CD4-positive, alpha-beta T cell treated with Interleukin-17A for 1 hour (primary cell): Measurements from ENCODE around the gene DNAJA3.

Experiments
- DNase-seq: peaks from one replicate; pipeline ENCODE4 v3.0.0-alpha.2; 2020

Gene DNAJA3

DNA sequence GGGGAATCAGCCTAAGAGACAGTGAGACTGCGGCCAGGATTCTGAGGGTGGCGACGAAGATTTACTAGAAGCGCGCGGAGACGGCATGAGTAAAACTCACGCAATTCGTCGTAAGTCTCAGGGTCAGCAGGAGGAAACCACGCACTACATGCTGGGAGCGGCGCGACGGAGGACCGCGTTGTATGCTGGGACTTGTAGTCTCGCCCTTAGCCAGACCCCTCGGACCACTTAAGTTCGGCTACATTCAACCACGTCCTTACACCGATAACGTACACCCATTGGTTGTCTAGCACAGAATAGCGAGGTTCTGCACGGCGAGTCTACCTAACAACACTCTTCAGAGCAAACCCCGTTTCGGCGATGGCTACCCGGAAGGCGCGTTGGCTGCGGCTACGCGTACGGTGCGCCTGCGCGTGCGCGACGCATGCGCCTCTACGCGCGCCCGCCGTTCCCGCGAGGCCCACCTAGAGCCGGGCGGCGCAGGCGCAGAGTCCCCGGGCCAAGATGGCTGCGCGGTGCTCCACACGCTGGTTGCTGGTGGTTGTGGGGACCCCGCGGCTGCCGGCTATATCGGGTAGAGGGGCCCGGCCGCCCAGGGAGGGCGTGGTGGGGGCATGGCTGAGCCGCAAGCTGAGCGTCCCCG, at the start of gene DNAJA3:
DNAJA3 (plus strand) TSS at position 491 of the 643 bp plus-strand sequence; CDS start at position 505, 14 bp downstream.
- peak; percentile 92 for DNase-seq

DNA sequence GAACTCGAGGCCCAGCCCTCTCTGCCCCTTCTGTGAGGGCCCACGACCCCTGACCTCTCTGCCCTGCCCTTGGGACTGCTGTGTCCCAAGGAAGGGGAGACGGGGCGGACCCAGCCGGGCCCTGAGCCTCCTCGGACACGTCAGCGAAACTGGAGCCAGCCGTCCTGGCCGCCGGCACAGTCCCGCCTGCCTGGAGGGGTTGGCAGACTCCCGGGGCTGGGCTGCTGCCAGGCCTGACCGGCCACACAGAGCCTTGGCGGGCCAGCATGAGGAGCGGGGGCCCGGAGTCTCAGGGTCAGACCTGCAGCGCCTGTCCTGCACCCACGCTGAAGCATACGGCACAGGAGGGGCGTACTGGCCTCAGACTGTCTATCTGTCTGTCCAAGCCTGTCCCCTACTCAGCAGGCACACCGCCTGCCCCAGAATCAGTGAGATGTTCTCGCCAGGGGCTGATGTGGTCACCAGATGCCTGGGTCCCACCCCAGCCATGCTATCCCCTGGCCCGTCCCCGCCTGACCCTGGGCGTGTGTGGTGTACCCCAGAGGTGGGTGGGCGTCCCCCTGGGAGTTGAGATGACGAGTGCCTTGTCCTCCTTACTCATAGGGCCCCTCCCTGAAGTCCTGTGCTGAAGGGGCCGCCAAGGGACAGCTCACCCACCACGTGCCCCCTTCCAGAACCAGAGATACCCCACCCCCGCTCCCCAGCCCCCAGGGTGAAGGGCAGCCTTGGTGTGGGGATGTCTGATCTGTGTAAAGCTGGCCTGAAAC, 49.4 kb upstream of the DNAJA3 start:
- no peak for DNase-seq

DNA sequence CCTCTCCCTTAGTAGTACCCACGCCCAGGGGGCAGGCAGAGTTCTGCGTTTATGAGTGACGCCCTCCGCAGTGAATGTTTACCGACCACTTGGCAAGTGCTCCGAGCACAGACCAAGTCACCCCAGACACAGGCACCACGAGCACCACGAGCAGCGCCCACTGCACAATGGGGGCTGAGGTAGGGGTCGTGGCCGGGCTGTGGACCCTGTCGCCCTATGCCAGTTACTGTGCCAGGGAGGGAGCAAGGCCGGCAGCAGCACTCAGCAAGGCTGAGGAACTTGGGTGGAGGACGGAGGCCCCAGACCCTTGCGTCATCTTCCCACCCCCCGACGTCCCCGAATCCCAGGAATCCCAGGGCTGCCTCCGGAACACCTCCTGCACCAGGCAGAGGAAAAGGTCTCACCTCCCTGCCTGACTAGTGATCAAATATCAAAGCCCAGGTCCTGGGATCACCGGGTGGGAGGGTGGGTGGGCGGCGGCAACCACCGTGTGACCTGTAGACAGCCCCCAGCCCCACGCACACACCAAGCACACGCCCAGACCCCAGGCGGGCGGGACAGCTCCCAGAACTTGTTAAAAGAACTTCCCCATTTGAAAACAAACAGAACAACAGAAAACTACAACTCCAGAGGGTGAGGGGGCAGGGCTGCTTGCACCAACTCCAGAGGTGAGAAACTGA, 48.6 kb upstream of the DNAJA3 start:
- DNase-seq, result no peak

DNA sequence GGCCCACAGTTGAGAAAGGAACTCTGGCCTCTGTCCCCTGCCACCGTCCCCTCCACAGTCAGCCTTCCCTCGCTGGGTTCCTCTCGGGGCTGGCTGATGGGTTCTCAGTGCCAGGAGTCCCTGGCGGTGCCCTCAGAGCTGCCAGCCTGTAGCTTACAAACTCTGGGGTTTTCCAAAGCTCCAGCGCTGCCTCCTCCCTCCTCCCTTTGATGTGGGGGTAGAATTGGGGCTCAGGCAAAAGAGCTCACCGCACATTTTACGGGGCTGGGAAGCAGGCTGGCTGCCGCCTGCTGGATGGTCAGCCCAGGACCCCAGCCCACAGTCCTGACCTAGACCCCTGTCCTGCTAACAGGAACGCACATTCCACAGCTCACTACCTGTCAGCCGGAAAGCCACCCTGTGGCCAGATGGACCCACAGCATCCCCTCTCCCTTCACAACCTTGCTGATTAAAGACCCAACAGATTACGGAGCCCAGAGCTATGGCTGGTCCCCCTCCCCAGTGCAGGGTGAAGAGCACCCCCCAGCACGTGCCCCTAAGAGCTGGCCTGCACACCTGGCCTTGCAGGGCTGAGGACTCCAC, 48.0 kb upstream of the DNAJA3 start:
- DNase-seq, result no peak

DNA sequence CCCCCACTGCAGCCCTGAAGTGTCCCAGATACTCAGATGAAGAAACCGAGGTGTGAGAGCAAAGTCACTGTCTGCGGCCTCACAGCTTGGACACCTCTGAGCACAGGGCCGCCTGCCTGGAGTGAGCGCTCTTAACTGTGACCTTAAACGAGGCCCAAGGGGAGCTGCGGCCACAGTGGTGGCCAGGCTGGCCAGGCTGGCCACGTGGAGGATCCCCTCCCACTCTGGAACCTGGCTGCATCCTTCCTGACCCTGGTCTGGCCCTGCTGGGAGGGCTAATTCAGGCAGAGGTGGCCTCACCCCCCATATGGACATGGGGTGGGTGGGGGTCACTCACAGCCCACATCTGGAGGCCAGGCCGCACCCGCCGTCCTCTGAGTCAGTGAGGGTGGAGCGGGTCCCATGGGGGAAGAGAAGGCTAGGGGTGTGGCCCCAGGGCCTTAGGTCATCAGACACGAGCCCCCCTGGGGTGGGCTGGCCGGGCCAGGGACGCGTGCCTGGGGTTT, 47.5 kb upstream of the DNAJA3 start:
- DNase-seq, result no peak

DNA sequence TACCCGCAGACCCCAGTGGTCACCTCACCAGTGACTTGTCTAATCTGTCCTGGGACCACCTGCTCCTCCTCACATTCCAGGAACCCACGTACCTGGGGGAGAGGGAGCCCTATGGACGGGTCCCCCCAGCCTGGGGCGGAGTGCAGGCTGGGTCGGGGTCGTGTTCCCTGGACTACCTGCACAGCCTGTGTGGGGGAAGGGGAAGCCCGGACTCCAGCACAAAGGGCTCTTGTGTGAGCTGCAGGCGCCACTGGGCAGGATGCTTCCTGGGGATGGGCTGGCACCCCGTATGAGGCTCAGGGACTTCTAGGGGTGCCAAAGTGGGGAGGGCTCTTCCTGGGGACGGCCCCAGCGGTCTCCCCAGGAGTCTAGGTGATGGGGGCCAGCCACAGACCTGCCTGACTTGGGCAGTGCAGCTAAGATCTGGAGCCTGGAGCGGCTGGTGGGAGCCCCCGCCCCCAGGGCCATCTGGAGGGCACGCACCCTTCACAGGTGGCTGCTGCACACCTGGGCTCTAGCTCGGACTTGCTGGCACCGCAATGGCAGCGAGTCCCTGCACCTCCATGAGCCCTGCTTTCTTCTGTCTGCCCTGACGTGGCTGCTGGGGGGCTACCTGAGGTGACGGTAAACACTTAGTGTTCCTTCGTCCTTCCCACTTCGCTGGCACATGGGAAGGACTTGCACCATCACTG, 46.5 kb upstream of the DNAJA3 start:
- no peak for DNase-seq

DNA sequence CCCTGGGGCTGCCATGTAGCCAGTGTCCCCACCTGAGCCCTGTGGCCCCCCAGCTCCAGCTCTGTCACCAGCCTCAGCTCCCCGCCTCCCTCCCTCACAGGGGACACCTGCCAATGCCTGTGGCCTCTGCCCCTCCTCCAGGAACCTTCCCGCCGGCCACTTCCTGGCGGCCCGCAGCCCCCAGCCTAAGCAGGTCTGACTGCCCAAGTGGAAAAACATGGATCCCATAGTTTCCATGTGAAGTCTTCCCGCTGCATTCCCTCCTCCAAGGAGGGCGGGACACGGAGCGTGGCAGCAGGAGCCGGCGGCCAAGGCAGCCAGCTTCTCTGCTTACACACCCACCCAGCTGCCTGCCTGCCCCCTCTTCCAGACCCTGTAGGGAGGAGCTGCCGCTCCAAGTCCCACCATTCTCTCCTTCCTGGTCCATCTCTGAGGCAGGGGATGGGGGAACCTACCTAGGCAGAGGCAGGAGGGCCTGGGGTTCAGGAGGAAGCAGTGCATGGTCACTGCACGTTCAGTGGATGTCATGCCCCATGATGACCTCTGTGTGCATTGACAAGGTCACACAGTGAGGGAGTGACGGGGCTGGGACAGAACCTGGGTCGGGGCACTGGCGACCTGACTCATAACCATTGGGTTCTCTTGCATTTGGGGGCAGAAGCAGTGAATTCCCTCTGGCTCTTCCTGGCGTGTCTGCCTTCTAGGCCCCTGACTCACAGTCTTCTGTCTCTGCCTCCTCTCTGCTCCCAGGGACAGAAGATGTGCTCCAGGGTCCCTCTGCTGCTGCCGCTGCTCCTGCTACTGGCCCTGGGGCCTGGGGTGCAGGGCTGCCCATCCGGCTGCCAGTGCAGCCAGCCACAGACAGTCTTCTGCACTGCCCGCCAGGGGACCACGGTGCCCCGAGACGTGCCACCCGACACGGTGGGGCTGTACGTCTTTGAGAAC, 45.3 kb upstream of the DNAJA3 start:
- no peak for DNase-seq

DNA sequence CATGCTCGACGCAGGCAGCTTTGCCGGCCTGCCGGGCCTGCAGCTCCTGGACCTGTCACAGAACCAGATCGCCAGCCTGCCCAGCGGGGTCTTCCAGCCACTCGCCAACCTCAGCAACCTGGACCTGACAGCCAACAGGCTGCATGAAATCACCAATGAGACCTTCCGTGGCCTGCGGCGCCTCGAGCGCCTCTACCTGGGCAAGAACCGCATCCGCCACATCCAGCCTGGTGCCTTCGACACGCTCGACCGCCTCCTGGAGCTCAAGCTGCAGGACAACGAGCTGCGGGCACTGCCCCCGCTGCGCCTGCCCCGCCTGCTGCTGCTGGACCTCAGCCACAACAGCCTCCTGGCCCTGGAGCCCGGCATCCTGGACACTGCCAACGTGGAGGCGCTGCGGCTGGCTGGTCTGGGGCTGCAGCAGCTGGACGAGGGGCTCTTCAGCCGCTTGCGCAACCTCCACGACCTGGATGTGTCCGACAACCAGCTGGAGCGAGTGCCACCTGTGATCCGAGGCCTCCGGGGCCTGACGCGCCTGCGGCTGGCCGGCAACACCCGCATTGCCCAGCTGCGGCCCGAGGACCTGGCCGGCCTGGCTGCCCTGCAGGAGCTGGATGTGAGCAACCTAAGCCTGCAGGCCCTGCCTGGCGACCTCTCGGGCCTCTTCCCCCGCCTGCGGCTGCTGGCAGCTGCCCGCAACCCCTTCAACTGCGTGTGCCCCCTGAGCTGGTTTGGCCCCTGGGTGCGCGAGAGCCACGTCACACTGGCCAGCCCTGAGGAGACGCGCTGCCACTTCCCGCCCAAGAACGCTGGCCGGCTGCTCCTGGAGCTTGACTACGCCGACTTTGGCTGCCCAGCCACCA, 44.4 kb upstream of the DNAJA3 start:
- no peak for DNase-seq

DNA sequence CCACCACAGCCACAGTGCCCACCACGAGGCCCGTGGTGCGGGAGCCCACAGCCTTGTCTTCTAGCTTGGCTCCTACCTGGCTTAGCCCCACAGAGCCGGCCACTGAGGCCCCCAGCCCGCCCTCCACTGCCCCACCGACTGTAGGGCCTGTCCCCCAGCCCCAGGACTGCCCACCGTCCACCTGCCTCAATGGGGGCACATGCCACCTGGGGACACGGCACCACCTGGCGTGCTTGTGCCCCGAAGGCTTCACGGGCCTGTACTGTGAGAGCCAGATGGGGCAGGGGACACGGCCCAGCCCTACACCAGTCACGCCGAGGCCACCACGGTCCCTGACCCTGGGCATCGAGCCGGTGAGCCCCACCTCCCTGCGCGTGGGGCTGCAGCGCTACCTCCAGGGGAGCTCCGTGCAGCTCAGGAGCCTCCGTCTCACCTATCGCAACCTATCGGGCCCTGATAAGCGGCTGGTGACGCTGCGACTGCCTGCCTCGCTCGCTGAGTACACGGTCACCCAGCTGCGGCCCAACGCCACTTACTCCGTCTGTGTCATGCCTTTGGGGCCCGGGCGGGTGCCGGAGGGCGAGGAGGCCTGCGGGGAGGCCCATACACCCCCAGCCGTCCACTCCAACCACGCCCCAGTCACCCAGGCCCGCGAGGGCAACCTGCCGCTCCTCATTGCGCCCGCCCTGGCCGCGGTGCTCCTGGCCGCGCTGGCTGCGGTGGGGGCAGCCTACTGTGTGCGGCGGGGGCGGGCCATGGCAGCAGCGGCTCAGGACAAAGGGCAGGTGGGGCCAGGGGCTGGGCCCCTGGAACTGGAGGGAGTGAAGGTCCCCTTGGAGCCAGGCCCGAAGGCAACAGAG, 43.5 kb upstream of the DNAJA3 start:
- DNase-seq, result no peak

DNA sequence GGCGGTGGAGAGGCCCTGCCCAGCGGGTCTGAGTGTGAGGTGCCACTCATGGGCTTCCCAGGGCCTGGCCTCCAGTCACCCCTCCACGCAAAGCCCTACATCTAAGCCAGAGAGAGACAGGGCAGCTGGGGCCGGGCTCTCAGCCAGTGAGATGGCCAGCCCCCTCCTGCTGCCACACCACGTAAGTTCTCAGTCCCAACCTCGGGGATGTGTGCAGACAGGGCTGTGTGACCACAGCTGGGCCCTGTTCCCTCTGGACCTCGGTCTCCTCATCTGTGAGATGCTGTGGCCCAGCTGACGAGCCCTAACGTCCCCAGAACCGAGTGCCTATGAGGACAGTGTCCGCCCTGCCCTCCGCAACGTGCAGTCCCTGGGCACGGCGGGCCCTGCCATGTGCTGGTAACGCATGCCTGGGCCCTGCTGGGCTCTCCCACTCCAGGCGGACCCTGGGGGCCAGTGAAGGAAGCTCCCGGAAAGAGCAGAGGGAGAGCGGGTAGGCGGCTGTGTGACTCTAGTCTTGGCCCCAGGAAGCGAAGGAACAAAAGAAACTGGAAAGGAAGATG, 42.8 kb upstream of the DNAJA3 start:
- no peak for DNase-seq

DNA sequence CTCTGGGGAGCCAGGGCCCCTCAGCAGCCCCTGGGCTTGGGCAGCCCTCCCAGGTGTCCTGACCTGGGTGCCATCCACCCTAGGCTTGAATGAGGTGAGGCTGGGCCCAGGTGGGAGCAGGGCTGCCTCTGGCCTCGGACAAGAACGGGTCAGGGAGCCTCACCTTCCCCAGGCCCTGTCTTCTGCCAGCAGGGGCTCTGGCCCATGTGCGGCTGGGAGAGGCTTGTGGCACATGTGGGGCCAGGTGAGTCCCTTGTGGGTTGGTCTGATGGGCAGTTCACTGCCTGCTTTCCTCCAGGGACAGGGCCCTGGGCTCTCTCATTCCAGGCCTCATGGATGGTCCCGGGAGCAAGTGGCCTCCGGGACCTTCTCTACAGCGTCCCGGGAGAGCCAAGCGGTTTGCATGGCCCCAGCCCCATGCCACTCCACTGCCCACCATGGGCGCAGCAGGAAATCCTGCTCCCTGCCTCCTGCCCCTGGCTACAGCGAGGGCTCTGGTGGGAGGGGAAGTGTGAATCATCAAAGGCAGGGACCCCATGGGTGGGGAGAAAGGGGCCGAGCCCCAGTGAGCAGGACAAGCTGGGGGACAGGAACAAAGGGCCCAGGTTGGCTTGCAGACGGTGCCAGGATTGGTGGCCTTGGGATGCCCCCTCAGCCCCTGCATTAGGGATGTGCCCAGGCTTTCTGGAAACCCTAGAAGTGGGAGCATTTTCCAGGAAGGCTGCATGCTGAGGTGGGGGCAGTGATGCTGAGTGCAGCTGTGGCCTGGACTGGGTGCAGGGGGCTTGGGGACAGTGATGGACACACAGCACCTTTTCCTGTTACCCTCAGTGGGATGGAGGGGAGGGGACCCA, 41.9 kb upstream of the DNAJA3 start:
- no peak for DNase-seq

DNA sequence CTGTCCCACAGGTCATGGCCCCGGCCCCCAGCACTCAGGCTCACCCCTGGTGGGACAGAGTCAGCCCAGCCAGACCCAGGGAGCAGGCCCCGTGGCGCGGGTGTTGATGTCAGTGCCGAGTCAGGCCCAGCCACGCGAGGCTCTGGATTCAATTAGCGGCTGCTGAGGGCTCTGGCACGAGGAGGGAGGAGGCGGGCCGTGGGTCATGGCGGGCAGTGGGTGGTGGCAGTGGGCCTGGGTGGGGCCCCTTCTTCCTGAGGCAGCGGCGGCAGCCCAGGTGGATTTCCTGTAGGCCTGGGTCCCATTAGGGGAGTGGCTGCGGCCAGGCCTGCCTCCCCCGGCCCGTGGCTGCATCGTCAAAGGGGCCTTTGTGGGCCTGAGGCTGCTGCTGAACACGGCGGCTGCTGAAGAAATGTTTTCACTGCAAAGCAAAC, 41.1 kb upstream of the DNAJA3 start:
- no peak for DNase-seq

DNA sequence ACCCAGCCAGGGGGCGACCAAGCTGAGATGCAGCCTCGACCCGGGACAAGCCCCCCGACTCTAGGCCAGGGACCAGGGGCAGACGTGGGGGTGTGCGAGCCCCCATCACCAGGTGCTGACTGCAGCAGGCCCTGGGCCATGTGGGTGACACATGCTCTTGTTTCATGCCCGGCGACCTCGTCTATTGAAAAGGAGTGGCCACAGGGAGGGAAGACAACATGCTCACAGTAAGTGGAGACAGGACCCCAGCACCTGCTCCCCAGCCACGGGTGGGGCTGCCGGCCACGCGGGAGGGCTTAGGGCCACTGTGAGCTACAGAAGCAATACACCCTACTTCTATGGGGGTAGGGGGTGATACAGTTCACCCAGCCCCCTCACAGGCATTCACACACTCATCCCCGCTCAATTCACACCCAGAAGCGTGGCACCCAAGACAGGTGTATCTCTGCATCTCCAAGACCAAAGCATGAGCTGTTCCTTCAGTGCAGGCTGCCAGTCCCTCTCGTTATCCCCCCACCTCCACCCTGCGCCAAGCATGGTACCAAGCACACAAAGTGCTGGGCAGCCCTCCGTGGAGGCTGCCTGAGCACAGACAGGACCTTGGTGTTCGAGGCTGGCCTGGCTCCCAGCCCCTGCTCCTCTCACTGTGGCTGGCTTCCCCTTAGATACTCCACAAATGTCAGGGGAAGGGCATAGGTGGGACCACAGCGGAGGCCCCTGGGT, 40.4 kb upstream of the DNAJA3 start:
- no peak for DNase-seq

DNA sequence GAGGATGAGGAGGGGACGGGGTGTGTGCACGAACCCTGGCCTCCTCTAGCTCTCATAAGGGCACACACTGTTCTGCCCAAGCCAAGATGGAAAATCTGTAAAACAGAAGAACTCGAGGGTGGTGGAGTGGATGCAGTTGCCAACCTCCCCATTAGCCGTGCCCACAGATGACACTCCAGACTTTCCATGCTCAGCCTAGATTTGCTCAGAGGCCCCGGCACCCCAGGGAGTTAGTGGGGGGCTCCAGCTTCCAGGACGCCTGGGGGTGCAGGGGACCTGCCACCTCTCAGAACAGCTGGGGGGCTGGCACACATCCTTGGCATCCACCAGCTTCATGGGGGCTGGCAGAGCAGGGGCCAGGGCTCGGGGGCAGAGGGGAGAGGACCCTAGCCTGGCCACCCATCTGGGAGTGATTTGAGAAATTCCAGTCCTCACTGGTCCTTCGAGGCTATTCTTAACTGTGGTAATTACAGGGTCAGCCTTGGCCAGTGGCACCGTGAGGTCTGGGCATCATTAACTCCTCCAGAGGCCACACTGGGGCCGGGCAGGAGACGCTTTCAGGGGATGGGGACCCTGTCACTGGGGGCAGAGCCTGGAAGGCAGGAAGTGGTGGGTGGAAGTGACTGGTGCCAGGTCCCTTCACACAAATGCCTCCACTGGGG, 39.7 kb upstream of the DNAJA3 start:
- DNase-seq, result no peak

DNA sequence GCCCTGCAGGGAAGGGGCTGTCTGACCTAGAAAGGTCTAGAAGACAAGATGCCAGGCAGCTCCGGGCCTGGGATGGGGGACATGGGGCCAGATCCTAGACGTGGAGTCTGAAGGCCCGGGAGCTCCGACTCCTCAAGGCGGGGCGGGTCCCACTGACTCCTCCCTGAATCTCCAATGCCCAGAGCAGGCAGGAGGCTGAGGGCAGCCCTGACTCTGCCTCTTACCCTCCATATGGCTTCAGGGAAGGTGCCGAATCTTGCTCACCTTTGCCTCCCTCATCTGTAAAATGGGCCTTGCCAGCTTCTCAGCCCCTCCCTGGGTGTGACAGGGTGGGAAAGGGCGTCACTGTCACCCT, 39.2 kb upstream of the DNAJA3 start:
- DNase-seq, result no peak

DNA sequence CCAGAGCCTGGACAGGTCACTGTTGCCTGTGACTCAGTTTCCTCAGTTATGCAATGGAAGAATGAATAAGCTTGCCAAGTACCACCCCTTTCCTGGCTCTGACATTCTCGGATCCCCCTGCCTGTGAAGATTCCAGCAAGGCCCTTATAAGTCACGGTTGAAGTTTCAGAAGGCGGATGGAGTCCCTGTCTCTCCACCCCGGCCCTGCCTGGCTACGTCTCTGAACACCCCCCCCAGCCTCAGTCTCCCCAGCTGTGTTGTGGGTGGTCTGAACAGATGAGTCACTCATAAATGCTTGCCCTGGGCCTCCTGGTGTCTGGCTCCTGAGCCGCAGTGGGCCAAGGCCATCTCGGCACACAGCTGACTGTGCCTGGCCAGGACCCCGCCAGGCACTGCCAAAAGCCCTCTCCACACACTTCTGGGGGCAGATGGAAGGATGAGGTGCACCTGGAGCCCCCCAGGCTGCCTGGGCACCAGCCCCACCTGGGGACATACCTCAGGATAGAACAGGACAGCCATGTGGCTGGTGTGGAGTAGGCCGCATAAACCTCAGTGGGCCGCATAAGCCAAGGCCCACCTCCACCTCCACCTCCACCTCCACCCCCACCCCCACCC, 38.6 kb upstream of the DNAJA3 start:
- DNase-seq, result no peak

DNA sequence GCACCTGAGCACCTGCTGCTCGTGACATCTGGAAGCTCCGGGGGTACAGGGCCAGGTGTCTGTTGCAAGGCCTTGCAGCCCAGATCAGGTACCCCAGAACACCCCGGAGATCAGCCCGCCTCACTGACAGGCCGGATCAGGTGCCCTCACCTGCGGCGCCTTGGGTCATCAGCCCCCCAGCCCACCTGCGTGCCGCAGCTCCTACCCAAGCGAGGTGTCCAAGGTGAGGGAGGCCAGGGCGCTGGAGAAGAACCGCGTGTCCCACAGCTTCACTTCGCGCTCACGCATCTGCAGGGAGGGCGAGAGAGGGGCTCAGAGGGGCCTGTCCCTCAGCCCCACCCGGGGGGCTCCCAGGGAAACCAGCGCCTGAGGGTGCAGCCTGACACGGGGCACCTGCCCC, 37.9 kb upstream of the DNAJA3 start:
- no peak for DNase-seq
